Fibroblast of the aortic adventitia (primary cell): Measurements from ENCODE around the gene LDB3. TPM values are rescaled to one million over a fixed set of nuclear protein-coding genes. Genes with fewer than 3 reads are reported as not detected.
"Not testable (repeated sequence)": the region's sequence is repeated elsewhere in the genome, so short reads cannot be mapped to it uniquely, and the experiment has no call there.

ENCODE experiments used
- DNase-seq: peaks from one replicate; pipeline ENCODE4 v3.0.0-alpha.2; 2010; ENCODE audit warnings: low read depth
- H3K4me3 ChIP-seq: 2 replicates; pipeline ENCODE4 v1.5.1; 2011; ENCODE audit warnings: low read depth, mild to moderate bottlenecking, control low read depth, low read length, moderate library complexity
- CTCF ChIP-seq: IDR thresholded peaks from 2 replicates; pipeline ENCODE4 v1.5.1; 2011; ENCODE audit warnings: mild to moderate bottlenecking, low read length, control low read depth, inconsistent platforms; ENCODE audit not compliant: insufficient read depth
- total RNA-seq: library from RNA; depleted of rRNA; stranded (reverse); fragments of >200 nt; gene quantifications from 2 replicates; pipeline ENCODE4 v1.2.3, GENCODE V29; 2012; ENCODE audit warnings: low replicate concordance

The LDB3 gene
- total RNA-seq, 1 donor: under 0.01 TPM

GRCh38 chr10:86727470-86727869 is 59.2 kb downstream of the LDB3 start:
- no peak overlapping the region for H3K4me3 ChIP-seq
- no peak for TF ChIP-seq CTCF
- DNase-seq: no peak

GRCh38 chr10:86728056-86728455 is 59.7 kb downstream of the LDB3 start:
- no peak for TF ChIP-seq CTCF
- H3K4me3 ChIP-seq: no peak overlapping the region
- DNase-seq: no peak

GRCh38 chr10:86729677-86730076 is 61.4 kb downstream of the LDB3 start:
- no peak for DNase-seq
- H3K4me3 ChIP-seq: no peak overlapping the region
- no peak for TF ChIP-seq CTCF

- TF ChIP-seq CTCF: no peak
- no peak overlapping the region for H3K4me3 ChIP-seq
- DNase-seq: peak; percentile 36
Observed at GRCh38 chr10:86730227-86730626, 61.9 kb downstream of the LDB3 start.

GRCh38 chr10:86732771-86733170 is 64.5 kb downstream of the LDB3 start:
- TF ChIP-seq CTCF: no peak
- no peak overlapping the region for H3K4me3 ChIP-seq
- no peak for DNase-seq

GRCh38 chr10:86733260-86733671 is 65.0 kb downstream of the LDB3 start:
- no peak for TF ChIP-seq CTCF
- DNase-seq: peak; percentile 57

GRCh38 chr10:86734207-86734988 is 66.1 kb downstream of the LDB3 start:
- no peak for TF ChIP-seq CTCF
- no peak for DNase-seq
- no peak overlapping the region for H3K4me3 ChIP-seq

More at GRCh38 chr10:86733260-86733671, 65.0 kb downstream of the LDB3 start:
- H3K4me3 ChIP-seq: no peak overlapping the region

GRCh38 chr10:86735278-86735677 is 67.0 kb downstream of the LDB3 start:
- H3K4me3 ChIP-seq, DNase-seq: not testable (repeated sequence)
